HFF-Myc (cell line): ENCODE results near the gene SASH1.
"Not testable (repeated sequence)": the region's sequence is repeated elsewhere in the genome, so short reads cannot be mapped to it uniquely, and the experiment has no call there.

Experiments used
- DNase-seq: peaks from one replicate; pipeline ENCODE4 v3.0.0-alpha.2; 2011; ENCODE audit warnings: low read depth; ENCODE audit errors: extremely low read depth
- H3K4me3 ChIP-seq: replicated peaks from 2 replicates; pipeline ENCODE4 v1.5.1; 2011; ENCODE audit warnings: low read depth, mild to moderate bottlenecking, control low read depth, low read length
- CTCF ChIP-seq: IDR thresholded peaks from 2 replicates; pipeline ENCODE4 v1.5.1; 2012; ENCODE audit warnings: mild to moderate bottlenecking, low read depth, low read length, control low read depth; ENCODE audit errors: missing control alignments

Gene SASH1

DNA sequence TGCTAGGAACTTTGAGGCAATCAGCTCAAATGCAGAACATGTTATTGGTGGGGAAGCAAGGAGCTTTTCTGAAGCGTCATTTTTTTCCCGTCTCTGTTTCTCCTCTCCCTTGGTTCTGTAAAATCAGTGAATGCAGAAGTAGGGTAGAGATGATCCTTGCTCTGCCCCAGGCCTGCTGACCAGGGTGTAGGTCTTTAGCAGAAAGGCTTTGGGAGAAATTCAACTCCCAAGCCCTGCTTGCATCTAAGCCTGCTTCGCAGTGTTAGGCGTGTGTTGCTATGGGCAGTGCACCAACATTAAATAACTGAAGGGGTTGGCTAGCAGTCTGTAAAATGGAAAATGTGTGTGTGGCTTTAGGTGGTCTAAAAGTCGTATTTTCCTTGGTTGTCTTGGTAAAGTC lies 45.9 kb downstream of the SASH1 start:
- DNase-seq: no peak
- TF ChIP-seq CTCF: no peak
- H3K4me3 ChIP-seq: no peak overlapping the region

GRCh38 chr6:148389086-148389485 lies 46.4 kb downstream of the SASH1 start:
- no peak overlapping the region for H3K4me3 ChIP-seq
- no peak for TF ChIP-seq CTCF
- DNase-seq: no peak

DNA sequence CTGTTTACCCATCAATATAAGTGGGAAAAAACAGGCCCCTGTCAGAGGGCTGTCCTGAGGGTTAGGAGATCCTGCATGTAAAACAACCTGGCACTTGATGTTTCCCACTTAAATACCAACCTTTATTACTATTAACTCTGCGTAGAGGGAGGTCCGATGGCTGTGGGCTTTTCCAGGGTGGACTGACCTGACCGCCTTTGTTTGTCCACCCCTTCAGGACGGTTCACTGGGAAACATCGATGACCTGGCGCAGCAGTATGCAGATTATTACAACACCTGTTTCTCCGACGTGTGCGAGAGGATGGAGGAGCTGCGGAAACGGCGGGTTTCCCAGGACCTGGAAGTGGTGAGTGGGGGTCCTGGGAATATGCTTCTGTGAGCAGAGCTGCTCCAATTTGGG lies 47.3 kb downstream of the SASH1 start:
- no peak for TF ChIP-seq CTCF
- DNase-seq: no peak
- no peak overlapping the region for H3K4me3 ChIP-seq

DNA sequence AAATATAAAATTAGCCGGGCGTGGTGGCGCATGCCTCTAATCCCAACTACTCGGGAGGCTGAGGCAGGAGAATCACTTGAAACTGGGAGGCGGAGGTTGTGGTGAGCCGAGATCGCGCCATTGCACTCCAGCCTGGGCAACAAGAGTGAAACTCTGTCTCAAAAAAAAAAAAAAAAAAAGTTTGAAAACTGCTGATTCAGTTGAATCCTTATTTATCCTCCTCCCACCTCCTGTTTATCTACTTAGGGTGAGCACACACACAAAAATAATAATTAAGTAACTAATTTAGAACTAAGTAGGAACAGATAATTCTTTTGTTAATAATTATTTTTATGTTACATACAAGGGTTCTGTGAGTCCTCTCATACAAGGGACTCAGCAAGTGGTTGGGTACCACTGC lies 49.5 kb downstream of the SASH1 start:
- H3K4me3 ChIP-seq, DNase-seq: not testable (repeated sequence)

DNA sequence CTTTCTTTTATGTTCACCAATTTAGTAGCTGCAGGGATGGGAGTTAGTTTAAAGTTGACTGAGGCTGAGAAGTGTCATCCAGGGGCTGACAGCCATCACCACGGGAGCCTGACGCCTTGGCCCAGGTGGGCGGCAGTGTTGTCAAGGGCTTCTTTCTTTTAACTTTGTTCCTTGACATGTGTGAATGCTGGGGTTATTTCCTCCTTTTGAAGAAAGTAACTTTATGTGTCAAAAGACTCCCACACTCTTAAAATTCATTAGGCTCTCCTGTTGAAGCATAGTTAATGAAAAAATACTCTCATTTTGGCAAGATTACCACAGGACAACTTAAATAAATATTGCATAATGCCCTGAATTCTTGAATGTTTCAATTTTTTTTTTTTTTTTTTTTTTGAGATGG lies 50.0 kb downstream of the SASH1 start:
- TF ChIP-seq CTCF: no peak
- no peak for DNase-seq
- H3K4me3 ChIP-seq: no peak overlapping the region

GRCh38 chr6:148395583-148396101 lies 53.0 kb downstream of the SASH1 start:
- no peak for DNase-seq
- H3K4me3 ChIP-seq: no peak overlapping the region
- TF ChIP-seq CTCF: no peak

GRCh38 chr6:148396411-148396810 lies 53.8 kb downstream of the SASH1 start:
- DNase-seq: no peak
- H3K4me3 ChIP-seq: no peak overlapping the region
- no peak for TF ChIP-seq CTCF
